M059J (cell line): ENCODE data around the gene POLR3E. TPM values are rescaled to one million over a fixed set of nuclear protein-coding genes. Genes with fewer than 3 reads are reported as not detected.
"Not testable (repeated sequence)": the region's sequence is repeated elsewhere in the genome, so short reads cannot be mapped to it uniquely, and the experiment has no call there.

ENCODE experiments used
- DNase-seq: peaks from one replicate; pipeline ENCODE4 v3.0.0-alpha.2; 2012; ENCODE audit warnings: low read depth
- total RNA-seq: library from RNA; depleted of rRNA; stranded (reverse); fragments of >200 nt; shearing (Covaris generic); gene quantifications from 2 replicates; pipeline ENCODE4 v1.2.3, GENCODE V29; 2014

The POLR3E gene
- total RNA-seq, 1 experiment from 2014 or later = 21.2 TPM

DNA sequence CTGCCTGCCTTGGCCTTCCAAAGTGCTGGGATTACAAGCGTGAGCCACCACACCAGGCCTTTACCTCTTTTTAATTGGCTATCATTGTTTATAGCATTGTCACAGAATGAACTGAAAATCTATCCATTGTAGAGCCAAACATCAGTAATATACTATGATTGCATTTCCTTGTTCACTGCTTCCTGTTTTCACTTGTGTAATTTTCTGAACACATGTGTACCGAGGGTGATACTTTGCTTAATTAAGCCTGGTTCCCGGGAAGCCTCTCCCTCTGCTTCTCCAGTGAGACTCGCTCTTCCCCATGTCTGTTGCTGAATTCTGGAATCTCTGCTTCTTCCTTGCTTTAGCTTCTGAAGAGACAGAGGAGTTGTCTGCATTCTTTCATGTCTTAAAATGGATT lies 33.1 kb downstream of the POLR3E start:
- DNase-seq = no peak

DNA sequence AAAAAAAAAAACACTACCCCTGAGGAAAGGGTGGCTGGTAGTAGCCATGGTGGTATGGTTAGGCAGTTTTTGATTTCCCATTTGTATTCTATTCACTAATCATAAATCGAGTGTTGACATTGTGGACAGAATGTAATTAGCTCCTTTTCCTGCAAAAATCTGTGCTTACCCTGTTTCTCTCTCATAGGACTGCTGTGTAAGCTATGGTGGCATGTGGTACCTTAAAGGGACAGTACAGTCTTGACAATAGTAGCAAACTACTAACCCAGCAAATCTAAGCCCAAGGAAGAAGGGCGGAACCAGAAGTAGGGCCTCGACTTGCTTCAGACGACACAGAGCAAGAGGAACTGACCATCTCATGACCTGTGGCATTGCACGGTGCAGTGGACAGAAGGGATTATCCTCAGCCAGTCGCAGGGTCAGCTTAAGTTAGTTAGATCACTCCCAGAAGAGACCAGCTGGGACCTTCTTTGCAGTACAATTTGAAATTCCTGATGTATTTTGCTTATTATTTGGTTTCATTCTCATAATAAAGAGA lies 36.3 kb downstream of the POLR3E start:
- DNase-seq = no peak

DNA sequence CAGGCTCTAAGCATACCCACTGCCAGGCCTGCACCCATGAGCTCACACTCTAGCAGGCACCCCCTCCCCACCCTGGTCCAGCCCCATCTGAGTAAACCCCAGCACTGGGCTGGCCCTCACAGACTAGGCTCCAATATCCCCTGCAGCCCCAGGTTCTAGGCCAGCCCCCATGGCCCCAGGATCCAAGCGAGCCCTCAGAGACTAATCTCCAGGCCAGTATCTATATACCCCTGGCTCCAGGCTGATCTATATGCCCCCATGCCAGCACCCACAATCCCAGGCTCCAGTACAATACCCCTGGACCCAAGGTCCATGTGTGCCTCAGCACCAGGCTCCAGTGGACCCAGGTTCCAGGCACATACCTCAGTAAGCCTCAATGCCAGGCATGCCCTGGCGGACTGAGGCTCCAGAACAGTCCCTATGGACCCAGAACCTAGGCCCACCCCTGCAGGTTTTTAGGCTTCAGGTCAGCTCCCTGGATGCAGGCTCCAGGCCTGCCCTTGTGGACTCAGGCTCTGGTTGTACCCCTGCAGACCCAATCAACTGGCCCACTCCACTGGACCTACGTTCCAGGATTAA lies 38.5 kb downstream of the POLR3E start:
- no peak for DNase-seq

DNA sequence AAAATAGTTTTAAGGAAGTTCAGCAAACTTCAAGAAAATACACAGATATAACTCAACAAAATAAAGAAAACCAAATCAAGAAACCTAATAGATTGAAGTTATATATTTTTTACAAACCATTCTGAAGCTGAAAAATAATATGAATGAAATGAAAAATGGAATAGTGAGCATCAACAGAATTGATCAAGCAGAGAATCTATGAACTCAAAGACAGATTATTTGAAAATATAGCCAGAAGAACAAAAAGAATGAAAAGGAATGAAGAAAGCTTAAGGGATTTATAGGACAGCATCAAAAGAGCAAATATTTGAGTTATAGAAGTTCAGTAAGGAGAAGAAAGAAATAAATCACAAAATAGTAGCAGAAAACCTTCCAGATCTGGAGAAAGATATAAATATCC lies 39.4 kb downstream of the POLR3E start:
- DNase-seq = no peak

DNA sequence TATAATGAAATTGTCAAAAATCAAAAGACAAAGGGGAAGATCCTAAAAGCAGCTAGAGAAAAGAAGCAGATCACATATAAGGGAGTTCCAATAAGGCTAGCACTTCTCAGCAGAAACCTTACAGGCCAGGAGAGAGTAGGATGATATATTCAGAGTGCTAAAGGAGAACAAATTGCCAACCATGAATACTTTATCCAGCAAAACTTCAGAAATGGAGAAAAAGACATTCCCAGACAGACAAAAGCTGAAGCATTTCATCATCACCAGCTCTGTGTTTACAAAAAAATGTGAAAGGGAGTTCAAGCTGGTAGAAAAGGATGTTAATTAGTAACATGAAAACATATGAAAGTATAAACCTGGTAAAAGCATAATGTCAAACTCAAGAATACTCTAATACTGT lies 39.8 kb downstream of the POLR3E start:
- no peak for DNase-seq

DNA sequence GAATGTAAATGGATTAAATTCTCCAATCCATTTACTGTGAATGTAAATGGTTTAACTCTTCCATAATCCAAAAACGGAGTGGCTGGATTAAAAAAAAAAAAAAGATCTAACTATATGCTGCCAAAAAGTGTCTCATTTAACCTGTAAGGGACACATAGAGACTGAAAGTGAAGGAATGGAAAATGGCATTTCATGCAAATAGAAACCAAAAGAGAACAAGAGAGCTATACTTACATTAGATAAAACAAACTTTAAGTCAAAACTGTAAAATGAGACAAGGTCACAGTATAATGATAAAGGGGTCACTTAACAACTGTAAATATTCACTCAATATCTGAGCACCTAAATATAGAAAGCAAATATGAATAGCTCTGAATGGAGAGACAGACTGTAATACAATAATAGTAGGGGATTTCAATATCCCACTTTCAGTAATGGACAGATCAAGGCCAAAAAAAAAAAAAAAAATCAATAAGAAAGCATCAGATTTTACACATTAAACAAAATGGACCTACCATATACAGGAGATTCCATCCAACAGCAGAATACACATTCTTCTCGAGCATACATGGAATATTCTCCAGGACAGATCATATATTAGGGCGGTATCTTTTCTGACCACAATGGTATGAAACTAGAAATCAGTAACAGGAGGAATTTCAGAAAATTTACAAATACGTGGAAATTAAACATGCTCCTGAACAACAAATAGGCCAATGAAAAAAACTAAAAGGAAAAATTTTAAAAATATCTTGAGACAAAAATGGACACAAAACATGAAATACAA lies 40.8 kb downstream of the POLR3E start:
- no peak for DNase-seq

DNA sequence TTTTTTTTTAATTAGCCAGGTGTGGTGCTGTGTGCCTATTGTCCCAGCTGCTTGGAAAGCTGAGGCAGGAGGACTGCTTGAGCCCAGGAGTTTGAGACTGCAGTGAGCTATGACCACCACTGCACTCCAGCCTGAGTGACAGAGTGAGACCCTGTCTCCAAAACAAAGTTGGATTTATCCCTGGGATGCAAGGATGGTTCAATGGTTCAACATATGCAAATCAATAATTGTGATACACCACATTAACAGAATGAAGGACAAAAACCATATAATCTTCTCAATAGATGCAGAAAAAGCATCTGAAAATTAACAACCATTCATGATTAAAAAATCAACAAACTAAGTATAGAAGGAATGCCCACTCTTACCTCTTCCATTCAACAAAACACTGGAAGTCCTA lies 43.7 kb downstream of the POLR3E start:
- no peak for DNase-seq

DNA sequence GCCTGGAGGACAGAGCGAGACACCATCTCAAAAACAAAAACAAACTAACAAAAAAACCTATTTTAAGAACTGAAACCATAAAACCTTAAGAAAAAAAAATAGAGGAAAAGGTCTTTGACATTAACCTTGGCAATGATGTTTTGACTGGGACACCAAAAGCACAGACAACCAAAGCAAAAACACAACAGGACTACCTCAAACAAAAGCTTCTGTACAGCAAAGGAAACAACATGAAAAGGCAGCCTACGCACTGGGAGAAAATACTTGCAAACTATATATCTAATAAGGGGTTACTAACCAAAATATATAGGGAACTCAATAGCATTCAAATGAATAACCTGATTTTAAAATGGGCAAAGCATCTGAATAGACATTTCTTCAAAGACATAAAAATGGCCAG lies 44.9 kb downstream of the POLR3E start:
- DNase-seq = no peak

DNA sequence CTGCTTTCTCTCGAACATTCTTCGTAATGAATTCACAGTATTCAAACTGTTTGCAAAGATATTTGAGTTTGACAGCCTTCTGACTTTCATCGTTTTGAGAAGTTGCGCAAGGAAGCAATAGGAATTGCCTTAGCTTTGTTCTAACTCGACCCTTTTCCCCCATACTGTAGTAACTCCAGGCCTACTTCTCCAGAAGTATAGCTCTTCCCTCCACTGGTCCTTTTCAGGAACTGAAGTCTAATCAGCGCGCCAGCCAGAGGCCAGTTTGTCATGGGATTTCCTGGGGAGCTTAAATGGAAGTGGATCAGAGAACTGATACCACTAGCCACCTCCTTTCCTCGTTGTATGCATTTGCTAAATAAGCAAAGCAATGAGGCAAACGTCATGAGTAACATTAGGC lies 49.3 kb downstream of the POLR3E start:
- DNase-seq = no peak

DNA sequence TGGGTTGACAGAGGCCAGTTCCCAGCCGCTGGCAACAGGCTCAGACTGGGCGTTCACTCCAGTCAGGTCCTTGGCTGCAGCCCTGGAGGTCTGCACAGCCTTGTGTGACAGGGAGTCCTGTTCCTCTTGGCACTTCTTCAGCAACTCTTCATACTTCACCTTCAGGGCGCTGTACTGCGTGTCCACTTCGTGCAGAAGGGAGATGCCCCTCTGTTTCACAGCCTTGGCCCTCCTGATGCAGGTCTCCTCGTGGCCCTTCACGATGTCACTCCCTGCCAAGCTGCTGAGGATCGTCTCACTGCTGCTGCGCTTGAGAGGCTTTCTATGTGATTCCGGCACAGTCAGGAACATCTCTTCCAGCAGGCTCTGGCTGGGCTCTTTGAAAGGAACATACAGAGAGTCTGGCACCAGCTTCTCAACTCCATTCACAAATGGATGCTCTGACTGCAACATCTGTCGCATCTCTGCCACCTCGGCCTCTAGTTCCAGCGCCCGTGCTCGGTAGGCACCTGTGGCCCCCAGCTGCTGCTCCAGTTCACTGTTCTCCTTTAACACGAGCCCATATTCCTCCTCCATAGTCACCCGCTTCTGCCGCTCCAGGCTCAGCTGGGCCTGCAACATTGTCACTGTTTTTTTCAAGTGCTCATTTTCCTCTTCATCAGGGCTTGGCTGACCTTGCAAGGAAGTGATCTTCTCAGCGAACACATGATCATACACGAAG lies 50.1 kb downstream of the POLR3E start:
- no peak for DNase-seq

DNA sequence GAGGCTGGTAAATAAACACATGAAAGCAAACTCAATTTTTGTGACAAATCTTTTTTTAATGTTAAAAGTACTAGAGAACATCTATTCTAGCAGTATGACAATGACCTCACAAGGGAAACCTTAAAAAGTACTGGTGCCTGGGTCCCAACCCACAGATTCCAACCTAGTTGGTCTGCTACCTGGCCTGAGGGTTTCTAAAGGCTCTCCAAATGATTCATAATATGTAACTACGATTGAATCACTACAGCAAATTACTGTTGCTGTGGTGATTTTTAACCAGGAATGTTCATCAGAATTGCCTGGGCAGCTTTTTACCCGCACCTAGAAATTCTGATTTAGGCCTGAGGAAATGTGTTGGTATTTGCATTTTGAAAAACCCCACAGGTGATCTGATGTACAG lies 51.1 kb downstream of the POLR3E start:
- peak; percentile 85 for DNase-seq

DNA sequence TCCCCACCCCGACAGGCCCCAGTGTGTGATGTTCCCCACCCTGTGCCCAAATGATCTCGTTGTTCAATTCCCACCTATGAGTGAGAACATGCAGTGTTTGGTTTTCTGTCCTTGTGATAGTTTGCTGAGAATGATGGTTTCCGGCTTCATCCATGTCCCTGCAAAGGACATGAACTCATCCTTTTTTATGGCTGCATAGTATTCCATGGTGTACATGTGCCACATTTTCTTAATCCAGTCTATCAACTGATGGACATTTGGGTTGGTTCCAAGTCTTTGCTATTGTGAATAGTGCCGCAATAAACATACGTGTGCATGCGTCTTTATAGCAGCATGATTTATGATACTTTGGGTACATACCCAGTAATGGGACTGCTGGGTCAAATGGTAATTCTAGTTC lies 53.8 kb downstream of the POLR3E start:
- not testable (repeated sequence) for DNase-seq

DNA sequence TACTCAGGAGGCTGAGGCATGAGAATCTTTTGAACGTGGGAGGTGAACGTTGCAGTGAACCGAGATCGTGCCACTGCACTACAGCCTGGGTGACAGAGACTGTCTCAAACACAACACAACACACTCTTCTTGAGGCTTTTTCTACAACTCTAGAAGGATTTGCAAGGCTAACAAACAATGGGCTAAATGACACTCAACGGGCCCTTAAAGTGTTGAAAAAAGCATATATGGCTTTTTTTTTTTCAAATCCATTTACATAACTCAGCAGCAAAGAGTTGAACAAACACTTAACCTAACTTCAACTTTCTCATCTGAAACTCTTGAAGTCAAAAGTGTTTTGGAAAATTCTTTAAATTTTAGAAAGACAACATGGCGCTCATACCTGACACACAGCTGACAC lies 54.9 kb downstream of the POLR3E start:
- no peak for DNase-seq

DNA sequence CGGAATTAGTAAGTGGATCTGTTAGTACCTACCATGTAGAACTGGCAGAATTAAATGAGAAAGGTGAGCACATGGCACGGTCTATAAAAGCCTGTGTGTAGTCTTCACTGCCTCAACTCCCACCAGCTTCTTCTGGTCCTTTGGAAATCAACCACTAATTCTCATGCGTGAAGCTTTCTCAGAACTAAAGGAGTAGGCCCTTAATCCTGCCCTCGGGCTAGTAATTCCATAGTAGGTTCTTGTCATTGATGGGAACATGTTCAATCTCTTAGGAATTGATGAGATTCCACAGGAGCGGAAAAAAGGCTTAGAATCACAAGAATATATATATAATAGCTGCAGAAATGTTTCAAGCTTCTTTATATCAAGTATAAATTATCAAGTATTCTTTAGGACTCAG lies 55.5 kb downstream of the POLR3E start:
- no peak for DNase-seq

DNA sequence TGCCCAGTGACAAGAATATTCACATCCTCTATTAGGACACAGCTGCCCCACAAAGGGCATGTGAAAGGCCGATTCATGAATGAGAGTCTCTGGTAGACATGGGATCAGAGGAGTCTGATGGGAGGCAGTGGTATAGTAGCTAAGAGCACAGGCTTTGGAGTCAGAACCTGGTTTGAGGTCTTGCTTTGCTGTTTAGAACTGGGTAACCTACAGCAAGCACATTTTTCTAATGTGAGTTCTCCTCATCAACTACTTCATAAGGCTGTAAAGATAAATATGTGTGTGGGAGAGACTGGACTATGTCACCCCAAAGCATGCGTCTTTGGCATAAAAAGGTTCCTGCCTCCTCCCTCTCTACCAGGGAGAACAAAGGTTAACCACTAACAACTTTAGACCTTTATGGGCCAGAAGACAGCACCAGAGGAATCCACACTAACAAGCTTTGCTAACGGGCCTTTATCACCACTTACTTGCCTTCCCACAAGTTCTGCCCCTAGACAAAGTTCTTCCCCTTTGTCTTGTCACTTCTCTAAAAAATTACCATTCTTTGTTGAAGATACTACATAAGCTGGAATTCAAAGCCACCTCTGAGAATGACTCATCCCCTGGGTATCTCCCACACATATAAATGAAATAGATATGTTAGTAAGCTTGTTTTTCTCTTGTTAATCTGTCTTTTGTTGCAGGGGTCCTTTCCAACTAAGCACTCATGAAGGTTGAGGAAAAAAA lies 56.1 kb downstream of the POLR3E start:
- DNase-seq = peak; percentile 89

DNA sequence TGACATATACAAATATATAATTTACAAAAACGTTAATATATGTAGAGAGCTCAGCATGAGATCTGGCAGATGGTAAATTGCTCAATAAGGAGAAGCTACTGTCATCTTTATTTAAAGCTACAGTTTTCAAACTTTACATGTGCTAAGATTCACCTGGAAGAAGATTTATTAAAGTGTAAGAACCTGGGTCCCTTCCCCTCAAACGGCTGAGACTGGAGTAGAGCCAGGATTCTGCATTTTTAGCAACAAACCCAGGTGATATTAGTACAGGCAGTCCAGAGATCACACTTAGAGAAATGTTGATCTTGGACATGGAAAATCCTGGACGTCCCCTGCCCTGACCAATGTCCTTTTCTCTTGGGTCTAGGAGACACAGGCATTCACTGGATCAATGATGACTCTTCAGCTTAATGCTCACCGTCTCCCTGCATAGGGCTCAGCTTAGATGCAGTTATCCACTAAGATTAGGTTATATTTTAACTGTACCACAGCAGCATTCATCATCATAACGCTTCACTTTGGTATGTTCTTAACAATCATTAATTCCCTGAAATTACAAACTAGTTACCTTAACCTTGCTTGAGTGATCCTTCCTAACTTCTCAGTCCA lies 56.8 kb downstream of the POLR3E start:
- no peak for DNase-seq

DNA sequence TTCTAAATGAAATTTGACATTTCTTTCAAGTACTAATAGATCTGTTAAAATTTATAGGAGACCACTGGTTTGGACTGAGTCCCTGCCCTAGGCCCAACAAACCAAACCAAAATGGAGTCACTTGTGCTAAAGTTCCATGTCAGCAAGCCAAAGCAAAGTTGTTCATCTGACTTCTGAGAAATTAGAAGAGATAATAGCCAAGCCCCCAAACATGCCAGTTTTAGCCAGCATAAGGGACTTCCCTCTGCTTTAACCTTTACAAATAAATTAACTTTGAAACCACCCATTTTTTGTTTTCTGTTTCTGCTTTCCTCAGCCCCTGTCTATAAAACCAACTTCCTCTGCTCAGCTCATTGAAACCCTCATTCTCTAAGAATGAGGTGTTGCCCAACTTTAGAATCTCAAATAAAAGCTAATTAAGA lies 58.3 kb downstream of the POLR3E start:
- no peak for DNase-seq

DNA sequence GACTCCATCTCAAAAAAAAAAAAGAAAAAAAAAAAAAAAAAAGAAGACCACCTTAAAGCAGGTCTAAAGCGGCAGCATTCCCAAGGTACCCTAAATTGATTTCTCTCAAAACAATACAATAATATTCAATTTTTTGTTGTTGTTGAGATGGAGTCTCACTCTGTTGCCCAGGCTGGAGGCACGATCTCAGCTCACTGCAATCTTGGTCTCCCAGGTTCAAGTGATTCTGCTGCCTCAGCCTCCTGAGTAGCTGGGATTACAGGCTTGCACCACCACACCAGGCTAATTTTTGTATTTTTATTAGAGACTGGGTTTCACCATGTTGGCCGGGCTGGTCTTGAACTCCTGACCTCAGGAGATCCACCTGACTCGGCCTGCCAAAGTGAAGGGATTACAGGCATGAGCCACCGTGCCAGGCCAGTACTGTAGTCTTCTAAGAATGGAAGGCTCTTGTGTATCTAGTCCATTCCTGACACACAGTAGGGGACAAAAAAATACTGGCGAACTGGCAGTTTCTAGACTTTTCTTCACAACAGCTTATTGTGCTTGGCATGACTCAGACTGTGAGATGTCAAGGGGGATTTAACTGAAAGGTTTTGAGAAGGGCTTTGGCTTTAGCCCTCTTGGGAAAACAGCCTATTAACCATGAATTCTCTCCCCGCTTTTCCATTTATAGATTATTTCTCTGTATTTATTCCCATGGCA lies 59.9 kb downstream of the POLR3E start:
- DNase-seq = no peak

DNA sequence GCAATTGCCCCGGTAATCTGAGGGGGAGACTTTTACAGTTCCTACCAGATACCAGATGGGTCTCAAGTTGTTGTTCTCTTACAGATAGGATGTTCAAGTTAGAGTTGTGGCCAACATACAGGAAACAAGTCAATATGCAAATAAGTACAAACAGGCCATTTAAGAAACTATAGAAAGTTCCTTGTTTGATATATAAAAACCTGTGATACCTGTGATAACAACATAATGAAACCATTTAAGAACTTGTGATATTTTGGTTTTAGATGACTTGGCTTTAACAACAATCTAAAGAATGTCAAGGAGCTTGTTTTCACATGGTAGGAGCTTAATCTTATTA lies 60.4 kb downstream of the POLR3E start:
- no peak for DNase-seq

DNA sequence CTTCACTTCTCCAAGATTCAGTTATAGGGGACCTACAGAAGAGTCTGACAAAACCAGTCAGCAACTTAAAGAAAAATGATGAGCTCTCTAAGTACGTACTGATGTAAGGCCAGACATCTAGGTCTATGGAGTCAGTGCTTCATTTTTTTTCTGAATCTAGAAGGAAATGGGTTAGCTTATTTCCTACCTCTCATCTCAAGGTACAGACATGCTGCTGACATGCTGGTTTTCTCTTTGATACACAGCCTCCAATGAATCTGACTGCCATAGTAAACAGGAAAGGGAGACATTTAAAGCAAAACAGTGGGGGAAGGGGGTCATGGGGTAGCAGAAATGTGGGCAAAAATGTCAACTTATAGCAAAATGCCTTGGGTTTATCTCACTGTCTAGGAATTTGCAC lies 60.8 kb downstream of the POLR3E start:
- no peak for DNase-seq

DNA sequence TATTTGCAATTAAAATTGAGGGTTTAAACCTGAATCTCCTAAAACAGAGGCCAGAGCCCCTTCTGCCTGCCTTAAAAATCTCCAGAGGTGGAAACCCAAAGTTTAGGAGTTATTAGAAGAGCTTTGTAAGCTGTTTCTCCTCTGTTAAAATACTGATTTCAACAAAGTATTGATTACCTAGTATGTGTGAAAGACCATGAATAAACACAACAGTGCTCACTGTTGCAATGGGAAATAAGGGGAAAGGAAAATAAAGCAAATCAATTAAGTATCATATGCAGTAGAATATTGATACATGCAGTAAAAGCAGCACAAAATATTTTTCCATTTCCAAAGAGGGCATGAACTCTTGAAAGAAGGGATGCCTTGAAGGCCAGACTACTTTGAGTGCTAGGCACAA lies 62.5 kb downstream of the POLR3E start:
- DNase-seq = no peak
